H1 (cell line): ENCODE measurements around the gene RFFL. TPM values are rescaled to one million over a fixed set of nuclear protein-coding genes. Genes with fewer than 3 reads are reported as not detected.

Experiments
- CTCF ChIA-PET: fragments of 300-600 bp; sonication (Branson Sonifier 250); formaldehyde crosslinking; loops from one replicate; lab custom pipeline; 2021; ENCODE audit not compliant: partially characterized antibody; lab: Charles Lee
- POLR2A ChIA-PET: fragments of 300-600 bp; sonication (Branson Sonifier 250); formaldehyde crosslinking; loops from one replicate; lab custom pipeline; 2021; ENCODE audit warnings: inconsistent platforms; ENCODE audit not compliant: partially characterized antibody; lab: Charles Lee
- DNase-seq, 2 experiments: peaks; one replicate each; pipeline versions ENCODE4 v3.0.0 to v3.0.0-alpha.2; 2010 to 2022; ENCODE audit warnings: low spot score in 2 of 2, low read depth in 1 of 2, mixed read lengths in 1 of 2
- FAIRE-seq: peaks from 2 replicates; lab custom pipeline; 2011; peaks lifted over from hg19 to GRCh38; lab: Jason Lieb, UNC
- H2AFZ ChIP-seq: 2 replicates; pipeline ENCODE4 v1.8.1; 2012; ENCODE audit warnings: low read length, inconsistent platforms
- H2AK5ac ChIP-seq: 2 replicates; pipeline ENCODE4 v1.6.1; 2013; ENCODE audit warnings: low read depth, low read length
- H2BK120ac ChIP-seq: replicated peaks from 2 replicates; pipeline ENCODE3; 2013; ENCODE audit warnings: low read depth, low read length, inconsistent platforms
- H2BK12ac ChIP-seq: 2 replicates; pipeline ENCODE4 v1.6.1; 2013; ENCODE audit warnings: low read depth, low read length
- H2BK15ac ChIP-seq: 2 replicates; pipeline ENCODE4 v1.6.1; 2013; ENCODE audit warnings: low read length
- H2BK20ac ChIP-seq: 2 replicates; pipeline ENCODE4 v1.6.1; 2013; ENCODE audit warnings: low read length
- H2BK5ac ChIP-seq: 2 replicates; pipeline ENCODE4 v1.6.1; 2013; ENCODE audit warnings: low read depth, low read length
- H3K14ac ChIP-seq: 2 replicates; pipeline ENCODE4 v1.6.1; 2013; ENCODE audit warnings: inconsistent platforms; ENCODE audit not compliant: insufficient read length
- H3K18ac ChIP-seq: 2 replicates; pipeline ENCODE4 v1.6.1; 2013; ENCODE audit warnings: low read length; ENCODE audit errors: extremely low read depth
- H3K23ac ChIP-seq: 2 replicates; pipeline ENCODE4 v1.6.1; 2013; ENCODE audit warnings: inconsistent platforms; ENCODE audit not compliant: insufficient read length
- H3K23me2 ChIP-seq: 2 replicates; pipeline ENCODE4 v1.6.1; 2013; ENCODE audit warnings: low read depth, low read length
- H3K27ac ChIP-seq: 2 replicates; pipeline ENCODE4 v1.6.1; 2011; ENCODE audit warnings: low read depth, low read length, inconsistent platforms
- H3K27me3 ChIP-seq, 4 experiments: replicated peaks in 1 of 4; 1 replicate in 1 of 4; 2 replicates in 3 of 4; pipeline versions ENCODE4 v1.6.1 to v1.8.1; 2011 to 2013; ENCODE audit warnings: low read length in 3 of 4, mild to moderate bottlenecking in 3 of 4, inconsistent platforms in 2 of 4, mixed read lengths in 2 of 4, moderate library complexity in 1 of 4; ENCODE audit not compliant: control insufficient read depth in 3 of 4, insufficient read depth in 3 of 4; ENCODE audit errors: extremely low read depth in 1 of 4
- H3K36me3 ChIP-seq, 4 experiments: 2 replicates each; pipeline versions ENCODE4 v1.6.1 to v1.8.1; 2011 to 2013; ENCODE audit warnings: mild to moderate bottlenecking in 4 of 4, low read length in 3 of 4, moderate library complexity in 2 of 4, control low read depth in 1 of 4, inconsistent platforms in 1 of 4; ENCODE audit not compliant: insufficient read depth in 4 of 4, control insufficient read depth in 2 of 4
- H3K4ac ChIP-seq: replicated peaks from 2 replicates; pipeline ENCODE3; 2013; ENCODE audit warnings: low read length, low read depth, mixed read lengths, inconsistent platforms; ENCODE audit not compliant: insufficient read length
- H3K4me1 ChIP-seq, 4 experiments: replicated peaks in 1 of 4; 1 replicate in 1 of 4; 2 replicates in 3 of 4; pipeline versions ENCODE4 v1.6.1 to v1.8.1; 2011 to 2013; ENCODE audit warnings: low read length in 3 of 4, inconsistent platforms in 2 of 4, mixed read lengths in 1 of 4; ENCODE audit not compliant: insufficient read depth in 4 of 4, control insufficient read depth in 3 of 4
- H3K4me2 ChIP-seq, 2 experiments: 2 replicates each; pipeline versions ENCODE4 v1.6.1 to v1.8.1; 2011 to 2013; ENCODE audit warnings: low read depth in 2 of 2, low read length in 2 of 2, control low read depth in 1 of 2, inconsistent platforms in 1 of 2, mild to moderate bottlenecking in 1 of 2; ENCODE audit not compliant: insufficient read depth in 1 of 2
- H3K4me3 ChIP-seq, 4 experiments: fragments of 200-600, 300-600 bp in 1 of 4; sonication (generic), shearing (Covaris generic), sonication (Bioruptor Twin) in 1 of 4; 2 replicates each; pipeline versions ENCODE4 v1.5.1 to v1.8.1; 2011 to 2016; ENCODE audit warnings: low read length in 4 of 4, low read depth in 3 of 4, control low read depth in 2 of 4, inconsistent platforms in 2 of 4, mild to moderate bottlenecking in 2 of 4, mixed read lengths in 1 of 4, moderate library complexity in 1 of 4; ENCODE audit not compliant: insufficient read depth in 2 of 4; ENCODE audit errors: extremely low read depth in 1 of 4
- H3K56ac ChIP-seq: replicated peaks from 2 replicates; pipeline ENCODE3; 2013; ENCODE audit warnings: low read depth, mild to moderate bottlenecking, mixed read lengths, low read length, inconsistent platforms; ENCODE audit not compliant: insufficient read length
- H3K79me1 ChIP-seq: 2 replicates; pipeline ENCODE4 v1.6.1; 2013; ENCODE audit warnings: low read depth, low read length, control low read depth
- H3K79me2 ChIP-seq, 2 experiments: 2 replicates each; pipeline versions ENCODE4 v1.6.1 to v1.8.1; 2012 to 2013; ENCODE audit warnings: low read length in 2 of 2, mild to moderate bottlenecking in 2 of 2, inconsistent platforms in 1 of 2; ENCODE audit not compliant: insufficient read depth in 2 of 2, control insufficient read depth in 1 of 2
- H3K9ac ChIP-seq, 4 experiments: replicated peaks in 1 of 4; 1 replicate in 1 of 4; 2 replicates in 3 of 4; pipeline versions ENCODE4 v1.6.1 to v1.8.1; 2011 to 2013; ENCODE audit warnings: low read depth in 3 of 4, low read length in 3 of 4, control low read depth in 2 of 4, mild to moderate bottlenecking in 2 of 4, moderate library complexity in 2 of 4, inconsistent platforms in 1 of 4; ENCODE audit errors: extremely low read depth in 1 of 4
- H3K9me3 ChIP-seq, 2 experiments: 2 replicates each; pipeline versions ENCODE4 v1.6.1 to v1.8.1; 2012 to 2013; ENCODE audit warnings: mild to moderate bottlenecking in 2 of 2, moderate library complexity in 2 of 2, control low read depth in 1 of 2, inconsistent platforms in 1 of 2, low read depth in 1 of 2, low read length in 1 of 2, mixed read lengths in 1 of 2; ENCODE audit not compliant: insufficient read depth in 2 of 2
- H4K20me1 ChIP-seq, 2 experiments: replicated peaks in 1 of 2; 2 replicates each; pipeline versions ENCODE3 to v1.8.1; 2011 to 2013; ENCODE audit warnings: inconsistent platforms in 2 of 2, low read length in 2 of 2, mild to moderate bottlenecking in 1 of 2; ENCODE audit not compliant: insufficient read depth in 2 of 2, control insufficient read depth in 1 of 2
- H4K5ac ChIP-seq: 2 replicates; pipeline ENCODE4 v1.6.1; 2013; ENCODE audit warnings: low read length, low read depth, mixed read lengths, inconsistent platforms; ENCODE audit not compliant: insufficient read length
- H4K8ac ChIP-seq: 2 replicates; pipeline ENCODE4 v1.8.0; 2013; ENCODE audit warnings: mild to moderate bottlenecking, moderate library complexity, low read length, inconsistent platforms; ENCODE audit not compliant: insufficient read depth; ENCODE audit errors: extremely low read depth
- H4K91ac ChIP-seq: replicated peaks from 2 replicates; pipeline ENCODE3; 2013; ENCODE audit warnings: low read length, mixed read lengths, inconsistent platforms; ENCODE audit not compliant: insufficient read length
- ASH2L ChIP-seq: fragments of 200-600, 300-600 bp; sonication (generic); IDR thresholded peaks from one replicate; pipeline ENCODE4 v1.7.1; 2017; ENCODE audit warnings: low read length
- ATF3 ChIP-seq: IDR thresholded peaks from 2 replicates; pipeline ENCODE4 v1.6.1; 2011; ENCODE audit warnings: low read depth, mild to moderate bottlenecking, low read length; ENCODE audit not compliant: insufficient read depth
- CHD1 ChIP-seq: IDR thresholded peaks from 2 replicates; pipeline ENCODE4 v1.6.1; 2012; ENCODE audit warnings: low read depth, low read length, improper control_type of control experiment
- CTCF ChIP-seq, 3 experiments: IDR thresholded peaks; 1 replicate in 2 of 3; 2 replicates in 1 of 3; pipeline versions ENCODE4 v1.5.1 to v1.6.1; 2011; ENCODE audit warnings: low read length in 3 of 3, mild to moderate bottlenecking in 3 of 3, inconsistent platforms in 2 of 3, low read depth in 1 of 3, moderate library complexity in 1 of 3; ENCODE audit not compliant: insufficient read depth in 1 of 3; ENCODE audit errors: control extremely low read depth in 1 of 3
- KDM4A ChIP-seq: IDR thresholded peaks from one replicate; pipeline ENCODE4 v1.7.1; 2012; ENCODE audit warnings: low read depth, mild to moderate bottlenecking, moderate library complexity, low read length, inconsistent platforms; ENCODE audit not compliant: severe bottlenecking
- RXRA ChIP-seq: IDR thresholded peaks from 2 replicates; pipeline ENCODE4 v1.6.1; 2011; ENCODE audit warnings: low read depth, mild to moderate bottlenecking, low read length, moderate library complexity; ENCODE audit not compliant: insufficient read depth
- TBP ChIP-seq: IDR thresholded peaks from 2 replicates; pipeline ENCODE4 v1.6.1; 2011; ENCODE audit warnings: low read depth, low read length, improper control_type of control experiment
- TCF12 ChIP-seq: IDR thresholded peaks from 2 replicates; pipeline ENCODE4 v1.6.1; 2011; ENCODE audit warnings: low read depth, mild to moderate bottlenecking, low read length
- USF2 ChIP-seq: IDR thresholded peaks from 2 replicates; pipeline ENCODE4 v1.6.1; 2011; ENCODE audit warnings: low read length, improper control_type of control experiment
- WGBS, 2 experiments: shearing (Covaris generic) in 1 of 2; methylation state at CpG; one replicate each; pipeline versions ENCODE4 v1.1.6 to v1.1.7; 2013 to 2015; ENCODE audit warnings: low lambda C conversion rate in 2 of 2, mixed read lengths in 2 of 2, inconsistent platforms in 1 of 2, low coverage in 1 of 2, missing lambda C conversion rate in 1 of 2; ENCODE audit not compliant: insufficient replicate concordance in 2 of 2, insufficient coverage in 1 of 2, insufficient read length in 1 of 2; ENCODE audit errors: extremely low coverage in 1 of 2, missing lambda C conversion rate in 1 of 2; 5-methylcytosine and 5-hydroxymethylcytosine counted together
- polyA plus RNA-seq, 7 experiments: library from polyadenylated mRNA; depleted of rRNA in 3 of 7; stranded (reverse) in 5 of 7; unstranded in 2 of 7; fragments of >200 nt in 5 of 7; fragments of 200-250 nt in 2 of 7; gene quantifications; 1 replicate in 5 of 7; 2 replicates in 1 of 7; 4 replicates in 1 of 7; pipeline versions ENCODE4 v1.2.1 to v1.2.3, GENCODE V29; 2011 to 2013; ENCODE audit warnings: missing spikeins in 2 of 7, mixed read lengths in 2 of 7
- total RNA-seq: library from RNA; stranded (reverse); fragmentation: NEBNext Ultra II Directional; extraction: Animal tissue kit (Norgen Biotek cat#: 25700); gene quantifications from 2 replicates; pipeline ENCODE4 v1.2.1, GENCODE V29; 2021

RFFL gene
- total and polyA plus RNA-seq, 2 of the 8 experiments (the other 6 are each of a cell fraction or from before 2014, with no cell fraction given), result 14.0 to 24.5 TPM

GRCh38 chr17:35094902-35095301 is 31.4 kb upstream of the RFFL start:
- no peak overlapping the region for H3K4ac ChIP-seq
- ChIA-PET POLR2A (interaction anchor here (0.6 to 3.3 kb wide), 9 partner anchors 9 to 115 kb away, joined by 3 to 15 read pairs (median 5); partner anchors contain the start of gene RAD51D), CTCF (interaction anchor here (0.7 to 4.7 kb wide), 5 partner anchors 11 to 106 kb away, joined by 3 to 26 read pairs (median 3); partner anchors contain the start of genes FNDC8 and RAD51D)
- H4K5ac ChIP-seq, result no peak overlapping the region
- no peaks in the 10 kb centered on the region for H4K20me1 ChIP-seq
- no peak overlapping the region for H3K4me3 ChIP-seq
- no peak overlapping the region for H4K91ac ChIP-seq
- H3K23me2 ChIP-seq, result no peaks in the 10 kb centered on the region
- H3K4me2 ChIP-seq, result no peak overlapping the region
- no peak overlapping the region for H3K56ac ChIP-seq
- no peak overlapping the region for H3K9ac ChIP-seq
- H3K27ac ChIP-seq, result no peak overlapping the region
- H2AFZ ChIP-seq, result no peak overlapping the region
- no peaks in the 10 kb centered on the region for H3K27me3 ChIP-seq
- FAIRE-seq (no peak), DNase-seq (no peak)
- 89% methylated on average over 2 of the region's 2 CpGs; no CpG with 5 or more reads in 1 of the 2 experiments for WGBS, 2 experiments
- no peak overlapping the region for H3K14ac ChIP-seq
- no peak overlapping the region for H3K18ac ChIP-seq
- H3K79me2 ChIP-seq, result no peaks in the 10 kb centered on the region
- no peak overlapping the region for H2BK15ac ChIP-seq
- H2BK12ac ChIP-seq, result no peak overlapping the region
- no peak overlapping the region for H2BK20ac ChIP-seq
- H3K36me3 ChIP-seq, result peaks cover 0 to 3% (median 0%) of the 10 kb centered on the region in 4 experiments; a peak in 3 of 8 replicates
- H2BK5ac ChIP-seq, result no peak overlapping the region
- H3K79me1 ChIP-seq, result no peaks in the 10 kb centered on the region
- H3K9me3 ChIP-seq, result no peaks in the 10 kb centered on the region
- H3K4me1 ChIP-seq, result peaks cover 0 to 3% (median under 1%) of the 10 kb centered on the region in 4 experiments; a peak in 4 of 7 replicates
- H4K8ac ChIP-seq, result no peak overlapping the region
- H2AK5ac ChIP-seq, result no peak overlapping the region
- H3K23ac ChIP-seq, result no peak overlapping the region
- H2BK120ac ChIP-seq, result no peak overlapping the region
- TF ChIP-seq CTCF (IDR thresholded peaks at IDR 0.05; ENCODE audit: control extremely low read depth in 1 of 3, insufficient read depth in 1 of 3, low read depth in 1 of 3, low read length in 3 of 3) (no peak), TBP (no peak), USF2 (no peak), ASH2L (no peak), RXRA (no peak), CHD1 (no peak), ATF3 (no peak), KDM4A (no peak), TCF12 (no peak)
